ENCODE measurements around the gene RNF157. TPM values are rescaled to one million over a fixed set of nuclear protein-coding genes. Genes with fewer than 3 reads are reported as not detected.

The RNF157 gene
- total RNA-seq, 1 experiment from 2014 or later, result 4.6 TPM

GRCh38 chr17:76153202-76153601 lies 87.1 kb downstream of the RNF157 start:
- no peaks in the 10 kb centered on the region for H3K4me1 ChIP-seq (replicated peaks)
- DNase-seq (ENCODE audit: low read depth in 1 of 2, low spot score in 2 of 2), result no peak
- H3K9me3 ChIP-seq (replicated peaks), result no peaks in the 10 kb centered on the region
- no peaks in the 10 kb centered on the region for H3K36me3 ChIP-seq
- no peak overlapping the region for H3K4me3 ChIP-seq
- H3K27ac ChIP-seq, result no peak overlapping the region
- H3K27me3 ChIP-seq (replicated peaks), result no peaks in the 10 kb centered on the region

GRCh38 chr17:76152591-76152990 lies 87.7 kb downstream of the RNF157 start:
- H3K9me3 ChIP-seq (replicated peaks), result no peaks in the 10 kb centered on the region
- H3K4me3 ChIP-seq, result no peak overlapping the region
- H3K4me1 ChIP-seq (replicated peaks), result no peaks in the 10 kb centered on the region
- no peaks in the 10 kb centered on the region for H3K27me3 ChIP-seq (replicated peaks)
- no peaks in the 10 kb centered on the region for H3K36me3 ChIP-seq
- no peak overlapping the region for H3K27ac ChIP-seq
- DNase-seq (ENCODE audit: low read depth in 1 of 2, low spot score in 2 of 2), result no peak

- no peaks in the 10 kb centered on the region for H3K4me1 ChIP-seq (replicated peaks)
- H3K27ac ChIP-seq, result no peak overlapping the region
- no peaks in the 10 kb centered on the region for H3K27me3 ChIP-seq (replicated peaks)
- DNase-seq (ENCODE audit: low read depth in 1 of 2, low spot score in 2 of 2), result no peak
- H3K4me3 ChIP-seq, result no peak overlapping the region
- no peaks in the 10 kb centered on the region for H3K36me3 ChIP-seq
- no peaks in the 10 kb centered on the region for H3K9me3 ChIP-seq (replicated peaks)
These were observed 88.3 kb downstream of the RNF157 start for GRCh38 chr17:76151896-76152454.

- Histone ChIP-seq H3K4me1 (replicated peaks) (no peaks in the 10 kb centered on the region), H3K9me3 (replicated peaks) (no peaks in the 10 kb centered on the region), H3K36me3 (no peaks in the 10 kb centered on the region), H3K27ac (no peak overlapping the region), H3K27me3 (replicated peaks) (no peaks in the 10 kb centered on the region), H3K4me3 (no peak overlapping the region)
- no peak for DNase-seq (ENCODE audit: low read depth in 1 of 2, low spot score in 2 of 2)
These were observed 89.3 kb downstream of the RNF157 start for GRCh38 chr17:76150712-76151622.

- no peak overlapping the region for H3K27ac ChIP-seq
- H3K36me3 ChIP-seq, result no peaks in the 10 kb centered on the region
- DNase-seq (ENCODE audit: low read depth in 1 of 2, low spot score in 2 of 2), result no peak
- H3K4me1 ChIP-seq (replicated peaks), result no peaks in the 10 kb centered on the region
- no peak overlapping the region for H3K4me3 ChIP-seq
- H3K9me3 ChIP-seq (replicated peaks), result no peaks in the 10 kb centered on the region
- no peaks in the 10 kb centered on the region for H3K27me3 ChIP-seq (replicated peaks)
These were observed 91.1 kb downstream of the RNF157 start for GRCh38 chr17:76149214-76149613.

- no peaks in the 10 kb centered on the region for H3K27me3 ChIP-seq (replicated peaks)
- no peak for DNase-seq (ENCODE audit: low read depth in 1 of 2, low spot score in 2 of 2)
- no peak overlapping the region for H3K27ac ChIP-seq
- H3K4me1 ChIP-seq (replicated peaks), result no peaks in the 10 kb centered on the region
- H3K9me3 ChIP-seq (replicated peaks), result no peaks in the 10 kb centered on the region
- no peaks in the 10 kb centered on the region for H3K36me3 ChIP-seq
- no peak overlapping the region for H3K4me3 ChIP-seq
These were observed 92.3 kb downstream of the RNF157 start for GRCh38 chr17:76148015-76148326.

GRCh38 chr17:76147211-76148014 lies 92.9 kb downstream of the RNF157 start:
- Histone ChIP-seq H3K4me1 (replicated peaks) (no peaks in the 10 kb centered on the region), H3K27me3 (replicated peaks) (no peaks in the 10 kb centered on the region), H3K9me3 (replicated peaks) (no peaks in the 10 kb centered on the region), H3K27ac (no peak overlapping the region), H3K36me3 (no peaks in the 10 kb centered on the region), H3K4me3 (no peak overlapping the region)
- no peak for DNase-seq (ENCODE audit: low read depth in 1 of 2, low spot score in 2 of 2)

- no peak overlapping the region for H3K27ac ChIP-seq
- no peaks in the 10 kb centered on the region for H3K27me3 ChIP-seq (replicated peaks)
- H3K4me1 ChIP-seq (replicated peaks), result peaks cover 5% of the 10 kb centered on the region
- no peaks in the 10 kb centered on the region for H3K36me3 ChIP-seq
- DNase-seq (ENCODE audit: low read depth in 1 of 2, low spot score in 2 of 2), result no peak
- H3K4me3 ChIP-seq, result no peak overlapping the region
- no peaks in the 10 kb centered on the region for H3K9me3 ChIP-seq (replicated peaks)
These were observed 94.0 kb downstream of the RNF157 start for GRCh38 chr17:76146053-76146851.

GRCh38 chr17:76145231-76146052 lies 94.9 kb downstream of the RNF157 start:
- Histone ChIP-seq H3K9me3 (replicated peaks) (no peaks in the 10 kb centered on the region), H3K27ac (no peak overlapping the region), H3K4me3 (no peak overlapping the region), H3K27me3 (replicated peaks) (no peaks in the 10 kb centered on the region), H3K4me1 (replicated peaks) (peaks cover 10% of the 10 kb centered on the region), H3K36me3 (no peaks in the 10 kb centered on the region)
- DNase-seq (ENCODE audit: low read depth in 1 of 2, low spot score in 2 of 2), result no peak

- no peak for DNase-seq (ENCODE audit: low read depth in 1 of 2, low spot score in 2 of 2)
- peaks cover 10% of the 10 kb centered on the region for H3K4me1 ChIP-seq (replicated peaks)
- H3K9me3 ChIP-seq (replicated peaks), result no peaks in the 10 kb centered on the region
- H3K36me3 ChIP-seq, result no peaks in the 10 kb centered on the region
- H3K27me3 ChIP-seq (replicated peaks), result no peaks in the 10 kb centered on the region
- no peak overlapping the region for H3K27ac ChIP-seq
- no peak overlapping the region for H3K4me3 ChIP-seq
These were observed 97.7 kb downstream of the RNF157 start for GRCh38 chr17:76142585-76143041.

GRCh38 chr17:76142039-76142584 lies 98.2 kb downstream of the RNF157 start:
- Histone ChIP-seq H3K27me3 (replicated peaks) (no peaks in the 10 kb centered on the region), H3K27ac (no peak overlapping the region)
- DNase-seq (ENCODE audit: low read depth in 1 of 2, low spot score in 2 of 2), result no peak

GRCh38 chr17:76141212-76142038 lies 98.9 kb downstream of the RNF157 start, which contains the start of gene FOXJ1:
Gene FOXJ1, minus strand, starts transcription at chr17:76141245. Its CDS starts 850 bp downstream, at chr17:76140395.
- peak; percentile 84 to 93 for DNase-seq (ENCODE audit: low read depth in 1 of 2, low spot score in 2 of 2)
- H3K4me3 ChIP-seq, result peak within 1 kb of the TSS; percentile 33
- H3K36me3 ChIP-seq, result no peaks in the 10 kb centered on the region
- H3K27me3 ChIP-seq (replicated peaks), result no peaks in the 10 kb centered on the region
- no peaks in the 10 kb centered on the region for H3K9me3 ChIP-seq (replicated peaks)
- no peak within 1 kb of the TSS for H3K27ac ChIP-seq
- peaks cover 10% of the 10 kb centered on the region for H3K4me1 ChIP-seq (replicated peaks)

More at GRCh38 chr17:76142039-76142584, 98.2 kb downstream of the RNF157 start:
- Histone ChIP-seq H3K9me3 (replicated peaks) (no peaks in the 10 kb centered on the region), H3K4me1 (replicated peaks) (peaks cover 10% of the 10 kb centered on the region), H3K36me3 (no peaks in the 10 kb centered on the region), H3K4me3 (no peak overlapping the region)
